ENCODE results near the gene CACNA1C.

- TF ChIP-seq CTCF (IDR thresholded peaks at IDR 0.05) = no peak
- no peak for TF ChIP-seq EP300 (IDR thresholded peaks at IDR 0.05)
- no peak for TF ChIP-seq POLR2AphosphoS5 (IDR thresholded peaks at IDR 0.05)
Measured at GRCh38 chr12:2593045-2593444, 540.3 kb downstream of the CACNA1C start.

Measured in upper lobe of left lung (tissue), 4 donors.